Measurements from ENCODE around the gene ELN.

The ELN gene

DNA sequence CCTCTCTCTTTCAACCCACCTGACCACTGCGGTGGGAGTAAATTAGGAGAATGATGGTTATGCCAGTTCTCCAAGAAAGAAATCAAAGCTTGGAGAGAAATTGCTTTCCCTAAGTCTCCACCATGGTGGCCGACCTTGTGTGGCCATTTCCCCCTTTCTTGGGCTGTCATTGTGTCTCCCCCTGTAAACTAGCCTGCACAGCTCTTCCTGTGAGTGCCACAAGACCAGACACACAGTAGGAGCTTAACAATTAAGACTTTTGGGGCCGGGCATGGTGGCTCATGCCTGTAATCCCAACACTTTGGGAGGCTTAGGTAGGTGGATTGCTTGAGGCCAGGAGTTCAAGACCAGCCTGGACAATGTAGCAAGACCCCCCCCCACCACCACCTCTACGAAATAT is 36.7 kb downstream of the ELN start:
- FAIRE-seq, result no peak

- FAIRE-seq, result no peak
Observed at GRCh38 chr7:74066626-74067025, 38.7 kb downstream of the ELN start.

GRCh38 chr7:74068378-74069085 is 40.6 kb downstream of the ELN start:
- FAIRE-seq, result no peak

- FAIRE-seq, result no peak
Observed at GRCh38 chr7:74069086-74069541, 41.1 kb downstream of the ELN start.

- FAIRE-seq, result no peak
Observed at GRCh38 chr7:74069790-74070618, 42.0 kb downstream of the ELN start.

DNA sequence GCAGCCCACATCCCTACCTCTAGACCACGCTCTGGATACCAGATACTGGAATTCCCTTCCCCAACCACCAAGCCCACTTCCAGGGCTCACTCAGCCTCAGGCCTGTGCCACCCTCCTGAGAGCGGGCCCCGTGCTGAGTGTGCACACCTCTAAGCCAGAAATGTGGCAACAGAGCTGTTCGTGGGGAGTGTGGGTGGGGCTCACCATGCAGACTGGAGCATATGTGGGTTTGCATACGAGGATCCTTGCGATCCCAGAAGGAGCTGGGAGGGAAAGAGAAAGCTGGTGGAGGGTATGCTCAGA is 42.6 kb downstream of the ELN start:
- no peak for FAIRE-seq

GRCh38 chr7:74071121-74071520 is 43.1 kb downstream of the ELN start:
- no peak for FAIRE-seq

GRCh38 chr7:74074770-74075169 is 46.8 kb downstream of the ELN start:
- FAIRE-seq, result no peak

DNA sequence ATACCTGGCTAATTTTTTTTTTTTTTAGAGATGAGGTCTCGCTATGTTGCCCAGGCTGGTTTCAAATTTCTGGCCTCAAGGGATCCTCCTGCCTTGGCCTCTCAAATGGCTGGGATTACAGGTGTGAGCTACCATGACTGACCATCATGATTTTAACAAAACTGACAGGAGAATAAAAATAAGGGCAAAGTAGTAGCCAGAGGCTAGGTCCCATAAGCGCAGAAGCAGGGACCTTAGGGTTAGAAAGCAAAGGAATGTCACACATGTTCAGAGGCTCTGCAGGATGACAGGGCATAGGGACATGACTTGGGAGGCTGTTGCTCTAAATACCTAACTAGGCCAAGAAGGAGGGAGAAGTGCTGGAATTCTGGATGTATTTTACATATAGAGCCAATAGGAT is 50.5 kb downstream of the ELN start:
- no peak for FAIRE-seq

DNA sequence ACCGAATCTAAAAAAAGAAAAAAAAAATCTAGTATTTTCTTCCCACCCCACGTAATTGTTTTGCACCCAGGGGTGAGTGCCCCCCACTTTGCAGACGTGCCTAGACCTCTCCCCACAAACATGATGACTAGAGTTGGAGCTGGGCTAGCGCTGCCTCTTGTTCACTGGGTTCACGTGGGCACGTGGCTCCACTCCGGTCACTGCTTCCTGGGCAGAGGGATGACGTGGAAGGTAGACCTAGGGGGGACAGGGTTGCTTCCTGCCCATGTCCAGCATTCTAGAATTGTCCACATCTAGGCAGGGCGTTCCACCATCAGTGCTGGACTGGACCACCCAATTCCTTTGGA is 54.8 kb downstream of the ELN start:
- no peak for FAIRE-seq

DNA sequence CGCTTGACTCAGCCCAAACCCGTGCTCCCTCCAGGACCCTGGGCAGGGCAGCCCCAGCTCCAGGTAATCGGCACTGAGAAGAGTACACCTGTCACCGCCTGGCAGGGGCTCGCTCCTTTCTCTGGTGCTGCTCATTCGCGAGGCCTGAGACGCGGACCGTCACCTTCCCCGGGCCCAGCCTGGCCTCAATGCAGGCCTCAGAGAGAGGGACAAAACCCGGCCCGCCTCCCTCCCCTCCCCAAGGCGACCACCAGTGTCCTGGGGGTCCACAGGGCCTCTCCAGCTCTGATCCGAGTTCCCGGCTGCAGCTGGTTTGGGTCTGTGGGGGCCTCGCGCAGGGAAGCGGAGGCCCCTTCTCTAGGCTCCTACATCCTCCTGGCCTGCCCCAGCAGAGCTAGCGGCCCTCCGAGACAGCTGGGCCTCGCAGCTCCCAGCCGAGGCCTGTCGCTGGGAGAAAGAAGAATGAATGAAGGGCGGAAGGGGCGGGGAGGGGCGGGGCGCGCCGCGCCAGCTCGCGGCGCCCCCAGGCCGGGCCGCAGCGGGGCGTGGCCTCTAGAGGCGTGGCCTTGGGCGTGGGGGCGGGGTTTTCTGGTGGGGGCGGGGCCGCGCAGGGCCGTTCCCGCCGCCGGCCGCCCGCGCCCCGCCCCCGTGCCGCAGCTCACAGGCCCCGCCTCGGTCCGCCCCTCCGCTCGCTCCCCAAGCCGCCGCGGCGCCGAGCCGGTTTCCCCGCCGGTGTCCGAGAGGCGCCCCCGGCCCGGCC is 55.3 kb downstream of the ELN start, which contains the start of gene LIMK1:
TSS of gene LIMK1 (plus strand) at position 688 of the 760 bp plus-strand sequence. CDS start 187 bp downstream, outside the sequence.
- FAIRE-seq, result no peak

GRCh38 chr7:74083928-74084721 is 56.2 kb downstream of the ELN start:
- no peak for FAIRE-seq

DNA sequence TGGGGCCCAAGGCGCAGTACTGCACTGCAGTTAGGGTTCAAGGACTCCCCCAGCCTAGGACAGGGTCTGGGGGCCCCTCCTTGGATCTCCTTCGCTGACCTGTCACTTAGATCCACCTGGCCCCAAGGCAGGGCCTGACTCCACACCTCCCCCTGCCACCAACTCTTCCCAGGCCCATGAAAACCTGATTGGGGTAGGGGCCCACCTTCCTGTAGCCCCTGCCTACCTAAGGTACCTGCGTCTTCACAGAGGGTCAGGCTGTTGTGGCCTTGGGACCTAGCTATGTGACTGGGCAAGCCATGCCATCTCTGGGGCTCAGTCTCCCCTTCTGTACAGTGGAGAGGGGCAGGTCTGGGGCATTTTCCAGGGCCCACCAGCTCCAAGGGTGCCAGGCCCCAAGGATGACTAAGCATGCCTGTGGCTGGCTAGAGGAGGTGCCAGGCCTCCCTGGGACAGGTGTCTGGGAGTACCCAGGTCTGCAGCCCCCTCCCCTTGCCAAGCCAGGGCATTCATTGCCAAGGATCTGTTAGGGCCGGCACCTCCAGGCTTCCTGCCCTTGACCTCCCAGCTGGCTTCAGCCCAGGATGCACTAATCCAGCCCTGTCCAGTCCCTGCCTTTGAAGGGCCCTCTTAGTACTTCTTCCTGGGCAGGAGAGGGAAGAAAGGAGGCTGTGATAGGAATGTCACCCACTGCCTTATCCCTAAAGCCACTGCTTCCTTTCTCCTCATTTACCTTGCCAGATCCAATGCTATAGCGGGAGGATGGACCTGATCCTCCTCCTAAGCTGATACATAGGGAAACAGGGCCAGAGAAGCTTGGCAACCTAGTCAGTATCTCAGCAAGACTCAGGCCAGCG is 57.0 kb downstream of the ELN start:
- no peak for FAIRE-seq

DNA sequence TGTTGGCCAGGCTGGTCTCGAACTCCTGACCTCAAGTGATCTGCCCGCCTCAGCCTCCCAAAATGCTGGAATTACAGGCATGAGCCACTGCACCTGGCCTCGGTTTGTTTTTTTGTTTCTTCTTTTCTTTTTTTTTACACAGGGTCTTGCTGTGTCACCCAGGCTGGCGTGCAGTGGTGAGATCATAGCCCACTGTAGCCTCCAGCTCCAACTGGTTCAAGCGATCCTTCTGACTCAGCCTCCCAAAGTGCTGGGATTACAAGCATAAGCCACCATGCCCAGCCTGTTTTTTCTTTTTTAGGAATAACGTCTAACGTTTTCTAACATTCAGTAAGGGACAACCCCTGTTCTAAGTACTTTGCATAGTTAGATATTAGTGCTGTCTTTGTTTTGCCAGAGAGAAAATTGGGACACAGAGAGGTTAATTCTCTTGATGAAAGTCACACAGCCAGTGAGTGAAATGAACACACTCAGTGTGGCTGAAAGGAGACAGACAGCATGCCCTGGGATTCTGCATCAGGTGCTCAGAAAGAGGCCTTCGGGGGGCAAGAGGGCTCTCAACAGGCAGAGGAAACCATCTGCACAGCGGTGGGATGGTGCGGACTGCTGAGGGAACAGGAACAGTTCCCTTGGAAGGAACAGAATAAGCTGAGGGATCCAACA is 59.9 kb downstream of the ELN start:
- FAIRE-seq, result no peak

- no peak for FAIRE-seq
Observed at GRCh38 chr7:74092321-74092963, 64.5 kb downstream of the ELN start.

DNA sequence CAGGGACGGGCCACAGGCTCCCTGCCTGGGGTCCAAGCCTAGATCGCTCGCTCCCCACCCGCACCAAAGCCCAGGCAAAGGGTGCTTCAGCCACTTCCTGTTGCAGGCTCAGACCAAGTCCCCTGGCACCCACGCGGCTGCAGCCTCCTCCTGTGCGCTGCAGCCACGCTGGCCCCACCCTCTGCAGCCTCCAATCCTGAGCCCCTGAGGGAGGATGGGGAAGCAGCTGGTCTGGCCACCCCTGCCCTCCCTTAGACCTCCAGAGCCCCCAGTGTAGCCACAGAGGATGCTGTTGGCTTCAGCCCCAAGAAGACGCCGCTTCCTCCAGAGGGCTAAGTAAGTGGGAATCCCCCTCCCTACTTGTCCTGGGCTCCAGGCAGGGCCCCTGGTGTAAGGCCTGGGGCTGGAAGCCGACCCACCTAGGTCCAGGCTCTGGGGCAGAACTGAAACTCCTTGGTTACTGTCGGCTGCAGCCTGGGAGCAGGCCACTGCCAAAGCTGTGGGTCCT is 65.0 kb downstream of the ELN start:
- no peak for FAIRE-seq

DNA sequence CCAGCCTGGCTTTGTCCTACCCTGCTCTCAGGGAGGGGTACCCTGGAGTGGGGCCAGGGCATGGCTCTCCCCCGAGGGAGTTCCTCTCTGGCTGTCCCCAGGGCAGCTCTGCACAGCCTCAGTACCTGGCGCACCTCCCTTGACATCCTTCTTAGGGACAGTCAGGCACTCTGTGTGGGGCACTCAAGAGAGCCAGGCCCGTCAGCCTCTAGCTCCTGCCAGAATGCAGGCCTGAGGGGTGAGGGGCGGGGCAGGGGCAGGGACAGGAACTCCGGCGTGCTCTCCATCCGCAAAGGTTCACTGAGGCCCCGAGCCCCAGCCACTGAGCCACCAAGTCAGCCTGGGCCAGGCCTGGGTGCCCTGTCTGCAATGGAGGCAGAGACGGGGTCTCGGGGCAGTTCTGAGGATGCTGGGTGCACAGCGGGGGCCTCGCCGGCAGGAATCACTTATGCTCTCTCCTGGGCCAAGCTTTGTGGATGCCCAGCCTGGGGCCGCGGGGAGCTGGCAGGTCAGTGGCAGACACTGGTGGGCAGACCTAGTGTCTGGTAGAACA is 65.8 kb downstream of the ELN start:
- no peak for FAIRE-seq

DNA sequence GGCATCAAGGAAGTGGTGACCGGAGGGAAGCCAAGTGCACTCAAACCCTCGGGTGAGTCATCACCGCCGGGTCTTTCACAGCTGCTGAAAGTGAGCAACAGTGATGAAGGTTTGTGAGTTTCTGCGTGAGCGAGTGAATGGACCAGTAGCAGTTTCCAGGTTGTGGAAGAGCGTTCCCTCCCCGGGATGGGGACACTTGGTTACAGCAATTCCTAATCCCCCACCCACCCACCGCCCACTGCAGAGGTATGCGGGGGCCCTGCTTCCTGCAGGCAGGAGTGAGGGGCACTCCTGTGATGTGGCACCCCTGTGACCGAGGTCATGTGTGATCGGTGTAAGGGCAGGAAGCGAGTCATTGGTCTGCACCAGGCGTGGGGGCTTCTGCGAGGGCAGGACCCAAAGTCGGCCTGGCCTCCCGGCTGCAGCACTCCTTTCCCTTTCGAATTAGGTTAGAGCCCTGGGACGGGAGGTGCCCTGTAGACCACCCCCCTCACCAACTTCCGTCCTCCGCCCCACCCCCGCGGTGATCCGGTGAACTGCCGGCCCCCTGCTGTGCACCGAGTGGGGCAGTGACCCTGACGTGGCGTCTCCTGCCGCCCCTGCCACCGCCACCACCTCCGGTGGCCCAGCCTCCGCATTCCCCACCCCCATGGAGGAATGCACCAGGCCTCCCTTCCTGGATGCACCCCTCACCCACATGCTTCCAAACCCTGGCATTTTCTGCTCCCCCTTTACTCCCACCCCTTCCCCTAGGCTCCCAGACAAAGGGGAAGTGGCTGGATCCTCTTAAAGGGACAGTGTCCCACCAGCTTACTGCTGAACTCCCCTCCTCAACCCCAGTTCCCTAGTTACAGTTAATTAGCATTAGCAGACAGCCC is 66.5 kb downstream of the ELN start:
- no peak for FAIRE-seq

- FAIRE-seq, result no peak
Observed at GRCh38 chr7:74095135-74095534, 67.2 kb downstream of the ELN start.
